ENCODE data around the gene ZNF506.
"Not testable (repeated sequence)": the region's sequence is repeated elsewhere in the genome, so short reads cannot be mapped to it uniquely, and the experiment has no call there.

ZNF506 gene

GRCh38 chr19:19743921-19744320, 77.6 kb downstream of the ZNF506 start:
- DNase-seq: not testable (repeated sequence)

GRCh38 chr19:19743176-19743575, 78.4 kb downstream of the ZNF506 start:
- no peak for DNase-seq

- no peak for DNase-seq
Measured at GRCh38 chr19:19742773-19743172, 78.8 kb downstream of the ZNF506 start.

Data from activated CD4-positive, alpha-beta T cell treated with anti-CD3 and anti-CD28 coated beads, Interleukin-2, amount 50 U/mL, for 48 hours (primary cell).